Neural progenitor cell (in vitro differentiated cells): Measurements from ENCODE around the gene GPR143. TPM values are rescaled to one million over a fixed set of nuclear protein-coding genes. Genes with fewer than 3 reads are reported as not detected.

Source experiments
- DNase-seq: peaks from one replicate; pipeline ENCODE4 v3.0.0-alpha.2; 2016; ENCODE audit warnings: low spot score
- H2AFZ ChIP-seq: fragments of 200-600 bp; sonication (generic); replicated peaks from 2 replicates; pipeline ENCODE4 v1.6.1; 2016; ENCODE audit warnings: antibody characterized with exemption
- H3F3A ChIP-seq: fragments of 200-600 bp; sonication (generic); 2 replicates; pipeline ENCODE4 v1.6.1; 2016; ENCODE audit warnings: antibody characterized with exemption, low read depth
- H3K27ac ChIP-seq: fragments of 200-600 bp; sonication (generic); 2 replicates; pipeline ENCODE4 v1.5.1; 2016; ENCODE audit warnings: mild to moderate bottlenecking
- H3K27me3 ChIP-seq: fragments of 200-600 bp; sonication (generic); 2 replicates; pipeline ENCODE4 v1.6.1; 2016; ENCODE audit warnings: mild to moderate bottlenecking, moderate library complexity
- H3K36me3 ChIP-seq: fragments of 200-600 bp; sonication (generic); 2 replicates; pipeline ENCODE4 v1.5.1; 2016
- H3K4me1 ChIP-seq: fragments of 200-600 bp; sonication (generic); 2 replicates; pipeline ENCODE4 v1.6.1; 2016; ENCODE audit warnings: mixed run types
- H3K4me2 ChIP-seq: fragments of 200-600 bp; sonication (generic); 2 replicates; pipeline ENCODE4 v1.6.1; 2016
- H3K4me3 ChIP-seq: fragments of 200-600 bp; sonication (generic); 2 replicates; pipeline ENCODE4 v1.5.1; 2016
- H3K79me2 ChIP-seq: fragments of 200-600 bp; sonication (generic); 2 replicates; pipeline ENCODE4 v1.6.1; 2016; ENCODE audit warnings: low read depth
- H3K9ac ChIP-seq: fragments of 200-600 bp; sonication (generic); 2 replicates; pipeline ENCODE4 v1.6.1; 2016
- H3K9me3 ChIP-seq: fragments of 200-600 bp; sonication (generic); 2 replicates; pipeline ENCODE4 v1.5.1; 2016; ENCODE audit warnings: low read depth
- H4K20me1 ChIP-seq: fragments of 200-600 bp; sonication (generic); 2 replicates; pipeline ENCODE4 v1.6.1; 2016; ENCODE audit warnings: low read depth
- H3K27ac Mint-ChIP-seq: 3 replicates; pipeline ENCODE4 v1.8.0; 2021; ENCODE audit warnings: mixed read lengths
- H3K27me3 Mint-ChIP-seq: 2 replicates; pipeline ENCODE4 v1.8.0; 2022; ENCODE audit warnings: low read depth, mild to moderate bottlenecking, inconsistent platforms, moderate library complexity, mixed read lengths; ENCODE audit not compliant: insufficient read depth
- H3K36me3 Mint-ChIP-seq: 3 replicates; pipeline ENCODE4 v1.8.0; 2021; ENCODE audit warnings: mixed read lengths
- H3K4me1 Mint-ChIP-seq: 3 replicates; pipeline ENCODE4 v1.8.0; 2021; ENCODE audit warnings: mixed read lengths
- H3K4me3 Mint-ChIP-seq: 3 replicates; pipeline ENCODE4 v1.8.0; 2021; ENCODE audit warnings: mild to moderate bottlenecking, moderate library complexity, mixed read lengths
- H3K9me3 Mint-ChIP-seq: 3 replicates; pipeline ENCODE4 v1.8.0; 2020; ENCODE audit warnings: mixed read lengths
- CTCF ChIP-seq: fragments of 200-600 bp; sonication (generic); IDR thresholded peaks from 2 replicates; pipeline ENCODE4 v1.5.1; 2017; ENCODE audit warnings: antibody characterized with exemption, mild to moderate bottlenecking
- EZH2 ChIP-seq: fragments of 200-600 bp; sonication (generic); IDR thresholded peaks from 2 replicates; pipeline ENCODE4 v1.6.1; 2017; ENCODE audit warnings: antibody characterized with exemption, mild to moderate bottlenecking, moderate library complexity
- EZH2phosphoT487 ChIP-seq: fragments of 200-600 bp; sonication (generic); IDR thresholded peaks from 2 replicates; pipeline ENCODE4 v1.6.1; 2017; ENCODE audit warnings: antibody characterized with exemption
- total RNA-seq: library from RNA; depleted of rRNA; stranded (reverse); fragments of >200 nt; gene quantifications from 2 replicates; pipeline ENCODE4 v1.2.3, GENCODE V29; 2015; ENCODE audit warnings: low replicate concordance

The GPR143 gene
- total RNA-seq, 1 donor from 2014 or later, result 10.6 TPM

GRCh38 chrX:9789555-9789954 lies 23.9 kb upstream of the GPR143 start:
- Histone ChIP-seq H2AFZ (no peak overlapping the region), H3K79me2 (peaks cover 85% of the 10 kb centered on the region), H3K9ac (no peak overlapping the region), H4K20me1 (peaks cover 16% of the 10 kb centered on the region), H3K4me3 (peak overlapping the region; percentile 14), H3K4me2 (peak overlapping the region; percentile 60), H3K4me1 (peaks cover 19% of the 10 kb centered on the region), H3K36me3 (no peaks in the 10 kb centered on the region), H3K27ac (peak overlapping the region; percentile 50), H3K9me3 (no peaks in the 10 kb centered on the region), H3K27me3 (no peaks in the 10 kb centered on the region), H3F3A (no peaks in the 10 kb centered on the region)
- Mint-ChIP-seq H3K4me1 (peaks cover 32% of the 10 kb centered on the region), H3K36me3 (peaks cover under 1% of the 10 kb centered on the region), H3K4me3 (peak overlapping the region; percentile 98), H3K27me3 (peaks cover 11% of the 10 kb centered on the region), H3K27ac (peak overlapping the region; percentile 69), H3K9me3 (peaks cover 17% of the 10 kb centered on the region)
- no peak for TF ChIP-seq CTCF
- no peak for TF ChIP-seq EZH2
- TF ChIP-seq EZH2phosphoT487, result no peak
- peak; percentile 76 for DNase-seq

- peak overlapping the region; percentile 69 for H3K27ac Mint-ChIP-seq
- Histone ChIP-seq H2AFZ (no peak overlapping the region), H3K79me2 (peaks cover 83% of the 10 kb centered on the region), H3K27ac (peak overlapping the region; percentile 30), H3K4me2 (peak overlapping the region; percentile 60), H3K27me3 (no peaks in the 10 kb centered on the region), H3K4me1 (peaks cover 19% of the 10 kb centered on the region), H3F3A (no peaks in the 10 kb centered on the region), H3K9me3 (no peaks in the 10 kb centered on the region), H3K36me3 (no peaks in the 10 kb centered on the region), H4K20me1 (peaks cover 16% of the 10 kb centered on the region), H3K4me3 (peak overlapping the region; percentile 14), H3K9ac (no peak overlapping the region)
- H3K4me1 Mint-ChIP-seq, result peaks cover 32% of the 10 kb centered on the region
- H3K9me3 Mint-ChIP-seq, result peaks cover 16% of the 10 kb centered on the region
- H3K36me3 Mint-ChIP-seq, result no peaks in the 10 kb centered on the region
- peak overlapping the region; percentile 98 for H3K4me3 Mint-ChIP-seq
- DNase-seq, result no peak
- TF ChIP-seq EZH2 (no peak), EZH2phosphoT487 (no peak), CTCF (no peak)
- peaks cover 11% of the 10 kb centered on the region for H3K27me3 Mint-ChIP-seq
These were observed 23.3 kb upstream of the GPR143 start for GRCh38 chrX:9788911-9789310.

- Histone ChIP-seq H3K79me2 (peaks cover 71% of the 10 kb centered on the region), H3K4me1 (peaks cover 19% of the 10 kb centered on the region), H3K9ac (peak overlapping the region; percentile 12), H3K4me3 (peak overlapping the region; percentile 80), H3F3A (no peaks in the 10 kb centered on the region), H3K27ac (no peak overlapping the region), H3K4me2 (peak overlapping the region; percentile 70), H4K20me1 (peaks cover 16% of the 10 kb centered on the region), H3K27me3 (no peaks in the 10 kb centered on the region), H2AFZ (no peak overlapping the region), H3K9me3 (peaks cover 2% of the 10 kb centered on the region), H3K36me3 (no peaks in the 10 kb centered on the region)
- Mint-ChIP-seq H3K9me3 (peaks cover 8% of the 10 kb centered on the region), H3K36me3 (no peaks in the 10 kb centered on the region), H3K4me1 (peaks cover 32% of the 10 kb centered on the region), H3K4me3 (peak overlapping the region; percentile 98), H3K27me3 (peaks cover 4% of the 10 kb centered on the region), H3K27ac (peak overlapping the region; percentile 95)
- DNase-seq, result peak; percentile 58
- TF ChIP-seq EZH2 (no peak), CTCF (no peak), EZH2phosphoT487 (no peak)
These were observed 21.4 kb upstream of the GPR143 start for GRCh38 chrX:9786798-9787635.
